NCI-H526 treated with DMSO at 0.1 percent for 48 hours (cell line): ENCODE results near the gene ARMC9.

Source experiments
- DNase-seq: peaks from one replicate; lab custom pipeline; 2025; lab: John Stamatoyannopoulos, UW

ARMC9 gene

GRCh38 chr2:231317579-231317978, 119.1 kb downstream of the ARMC9 start:
- DNase-seq: no peak

- DNase-seq: no peak
Measured at GRCh38 chr2:231318436-231318835, 120.0 kb downstream of the ARMC9 start.

- no peak for DNase-seq
Measured at GRCh38 chr2:231318954-231319353, 120.5 kb downstream of the ARMC9 start.

DNA sequence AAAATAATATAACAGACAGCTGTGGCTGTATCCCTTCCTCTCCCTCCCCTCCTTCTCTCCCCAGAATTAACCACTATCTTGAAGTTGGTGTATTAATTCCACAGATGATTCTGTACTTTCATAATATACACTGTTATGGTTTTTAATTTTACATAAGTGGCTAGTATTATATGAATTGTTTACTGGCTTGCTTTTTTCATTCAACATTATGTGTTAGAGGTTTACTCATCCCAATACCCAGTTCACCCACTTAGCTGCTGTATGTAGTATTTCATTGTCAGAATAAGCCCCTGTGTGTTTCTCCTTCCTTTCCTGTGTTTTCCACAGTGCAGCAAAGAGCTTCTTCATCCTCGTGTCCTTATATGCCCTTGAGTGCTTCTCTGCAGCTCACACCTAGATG, 121.4 kb downstream of the ARMC9 start:
- no peak for DNase-seq

GRCh38 chr2:231321021-231321420, 122.6 kb downstream of the ARMC9 start:
- no peak for DNase-seq

DNA sequence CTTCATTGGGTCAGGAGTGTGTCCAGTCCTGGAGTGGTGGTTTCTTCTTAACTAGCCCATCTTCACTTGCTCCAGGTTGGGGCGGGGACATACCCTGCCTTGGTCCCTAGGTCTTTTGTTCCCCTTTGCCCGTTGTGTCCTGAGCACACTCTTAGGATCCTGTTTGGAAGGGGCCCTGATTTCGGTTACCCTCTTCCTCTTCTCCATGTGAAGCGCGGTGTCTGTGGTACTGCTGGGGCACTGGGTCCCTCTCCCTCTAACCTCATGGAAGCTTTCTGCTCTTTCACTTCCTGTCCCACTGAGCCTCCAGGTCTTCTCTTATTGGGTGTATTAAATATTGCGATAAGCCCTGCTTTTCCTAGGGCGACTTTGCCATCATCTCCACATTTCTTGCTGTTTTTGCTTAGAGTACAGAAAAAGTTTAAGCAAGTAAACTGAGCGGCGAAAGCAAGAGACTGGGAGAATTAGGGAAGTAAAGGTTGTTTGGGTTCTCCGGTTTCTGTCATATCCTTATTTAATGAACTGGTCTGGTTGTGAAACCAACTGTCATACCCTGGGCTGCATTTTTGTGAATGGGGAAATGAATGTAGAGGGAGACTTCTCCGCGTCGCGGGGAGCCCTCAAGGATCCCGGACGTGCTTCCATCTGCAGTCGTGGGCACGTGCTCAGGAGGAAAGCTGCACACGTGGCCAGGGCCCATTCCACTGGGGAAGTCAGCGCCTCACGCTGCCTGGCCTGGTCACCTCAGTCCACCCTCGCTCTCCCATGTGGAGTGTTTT, 123.3 kb downstream of the ARMC9 start:
- DNase-seq: no peak

DNA sequence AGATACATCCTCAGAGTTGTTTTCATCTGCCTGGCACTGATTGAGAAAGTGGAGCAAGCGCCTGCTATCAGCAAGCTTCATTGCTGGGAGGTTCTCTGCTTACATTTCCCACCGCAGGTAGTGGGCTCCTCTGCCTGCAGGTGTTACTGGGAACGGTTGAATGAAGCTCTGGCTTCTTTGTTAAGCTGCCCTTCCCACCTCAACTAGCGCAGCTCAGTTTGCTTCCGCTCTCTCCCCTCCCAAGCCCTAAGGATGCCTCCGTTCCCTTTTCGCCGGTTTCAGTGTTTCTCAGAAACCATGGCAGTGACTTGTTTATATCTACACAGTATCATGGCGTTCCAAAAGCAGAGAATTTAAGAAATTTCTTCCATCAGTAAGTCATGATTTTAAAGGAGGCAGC, 124.9 kb downstream of the ARMC9 start:
- DNase-seq: no peak

GRCh38 chr2:231325826-231326225, 127.4 kb downstream of the ARMC9 start:
- DNase-seq: no peak

DNA sequence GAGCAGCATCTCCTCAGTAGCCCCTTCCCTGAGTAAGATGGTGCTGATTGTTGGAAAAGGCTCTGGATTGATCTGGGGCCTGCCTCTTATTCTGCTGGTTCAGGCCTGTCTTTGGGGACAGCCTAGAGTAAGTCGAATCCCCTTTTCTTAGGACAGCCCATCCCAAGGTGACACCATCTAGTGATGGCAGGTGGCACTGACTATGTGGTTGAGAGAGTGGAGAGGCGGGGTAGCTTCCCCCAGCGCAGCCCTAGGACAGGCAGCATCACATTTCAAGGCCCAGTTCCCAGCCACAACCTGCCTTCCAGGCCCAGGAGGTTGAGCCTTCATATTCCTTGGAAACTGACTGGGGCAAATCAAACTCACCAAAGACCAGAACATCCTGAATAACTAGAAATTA, 128.0 kb downstream of the ARMC9 start:
- no peak for DNase-seq

DNA sequence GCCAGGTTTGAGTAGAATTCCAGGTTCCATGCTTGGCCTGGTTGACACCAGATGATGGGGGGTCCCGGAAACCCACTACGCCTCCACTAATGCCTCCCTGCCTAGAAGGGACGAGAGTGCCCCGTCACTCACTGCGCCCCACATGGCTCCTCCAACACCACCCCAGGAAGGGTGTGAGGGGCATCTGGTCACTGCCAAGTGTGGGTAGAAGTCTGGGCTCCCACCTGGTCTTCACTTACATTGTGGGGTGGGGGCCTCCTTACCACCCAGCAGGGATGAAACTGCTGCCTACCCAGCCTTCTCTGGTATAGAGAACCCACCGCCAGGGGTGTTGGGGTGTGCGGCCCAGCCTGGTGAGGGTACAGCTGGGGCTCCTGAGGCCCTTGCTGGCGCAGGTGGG, 131.9 kb downstream of the ARMC9 start:
- no peak for DNase-seq

GRCh38 chr2:231331533-231331932, 133.1 kb downstream of the ARMC9 start:
- DNase-seq: no peak

DNA sequence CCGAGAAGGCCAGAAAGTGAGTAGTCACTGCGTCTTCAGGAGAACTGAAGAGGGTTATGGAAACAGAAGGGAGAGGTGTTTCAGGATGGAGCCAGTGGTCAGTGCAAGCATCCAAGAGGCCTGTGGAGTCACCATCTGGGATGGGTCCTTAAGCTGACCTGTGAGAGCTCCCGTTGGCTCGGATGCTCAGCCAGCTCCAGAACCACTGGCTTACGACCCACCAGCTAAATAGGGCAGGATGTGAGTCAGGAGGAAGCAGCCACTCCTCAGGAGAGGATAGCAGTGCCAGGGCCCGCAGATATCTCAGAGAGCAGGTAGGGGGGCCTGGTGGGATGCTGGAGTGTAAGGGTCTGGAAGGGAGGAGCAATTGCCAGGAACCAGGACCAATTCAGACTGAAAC, 134.0 kb downstream of the ARMC9 start:
- DNase-seq: no peak

DNA sequence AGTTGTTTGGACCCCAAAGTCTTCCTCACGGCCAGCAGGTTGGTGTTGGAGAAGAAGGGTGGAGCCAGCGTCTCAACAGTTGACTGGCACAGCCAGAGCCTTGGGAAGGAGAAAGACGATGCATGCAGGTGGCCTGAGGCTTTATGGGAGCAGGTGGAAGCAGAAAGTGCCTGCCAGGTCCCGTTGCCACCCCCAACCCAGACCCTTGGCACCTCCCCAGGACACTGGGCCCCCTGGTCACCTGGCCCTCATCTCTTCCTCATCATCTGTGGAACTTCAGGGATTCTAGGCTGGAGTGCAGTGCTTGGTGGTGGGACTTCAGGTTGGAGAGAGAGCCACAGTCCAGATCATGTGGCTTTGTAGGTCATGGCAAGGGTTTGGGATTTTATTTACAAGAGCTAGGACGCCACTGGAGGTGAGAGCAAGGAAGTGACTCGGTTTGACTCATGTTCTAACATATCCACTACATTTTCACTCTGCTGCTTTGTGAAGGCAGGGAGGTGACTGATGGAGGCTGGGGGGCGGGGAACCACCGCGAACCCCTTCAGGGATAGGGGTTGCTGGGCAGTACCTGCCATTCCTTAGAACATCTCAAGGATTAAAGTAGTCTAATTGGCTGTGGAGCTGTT, 134.6 kb downstream of the ARMC9 start:
- no peak for DNase-seq

DNA sequence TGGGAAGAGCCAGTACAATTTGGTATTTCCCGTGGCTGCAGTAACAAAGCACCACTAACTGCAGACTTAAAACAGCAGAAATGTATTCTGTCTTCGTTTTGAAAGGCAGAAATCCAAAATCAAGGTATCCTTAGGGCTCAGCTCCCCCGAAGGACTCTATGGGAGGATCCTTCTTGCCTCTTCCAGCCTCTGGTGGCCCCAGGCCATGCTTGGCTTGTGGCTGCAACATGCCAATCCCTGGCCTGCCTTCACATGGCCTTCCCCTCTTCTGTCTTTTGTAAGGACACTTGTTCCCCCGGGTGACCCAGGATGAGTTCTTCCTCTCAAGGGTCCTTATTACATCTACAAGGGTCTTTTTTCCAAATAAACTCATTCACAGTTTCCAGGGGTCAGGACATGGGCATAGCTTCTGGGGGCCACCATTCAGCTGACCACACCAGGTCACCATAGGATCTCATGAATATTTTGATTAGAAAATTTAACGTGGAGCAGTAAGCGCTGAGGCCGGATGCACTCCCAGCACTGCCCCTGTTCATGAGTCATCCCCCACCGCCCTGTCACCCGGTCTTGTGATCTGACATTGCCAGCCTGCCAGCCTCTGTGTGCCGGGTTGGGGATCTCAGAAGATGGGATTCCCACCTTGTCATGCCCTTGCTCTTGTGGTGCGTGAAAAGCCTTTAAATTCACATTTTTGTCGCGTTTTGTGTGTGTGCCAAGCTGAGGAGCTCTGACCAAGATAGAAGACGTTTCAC, 135.9 kb downstream of the ARMC9 start:
- no peak for DNase-seq

DNA sequence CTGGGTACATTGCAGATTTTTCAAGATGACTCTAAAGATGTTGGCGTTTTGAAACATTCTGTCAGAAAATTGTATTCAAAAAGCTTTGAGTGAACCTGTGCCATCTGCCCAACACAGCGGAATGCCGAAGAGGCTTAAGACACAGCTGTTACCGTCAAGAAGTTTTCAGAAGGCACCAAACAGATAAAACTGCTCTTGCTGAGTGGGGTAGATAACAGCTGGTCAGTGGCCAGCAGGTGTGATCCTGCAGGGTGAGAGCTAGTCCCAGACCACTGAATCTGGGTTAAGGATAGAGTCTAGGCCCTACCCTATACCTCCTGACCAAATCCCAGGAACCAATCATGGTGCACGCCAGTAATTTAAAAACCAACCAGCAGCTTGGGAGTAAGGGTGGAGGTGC, 136.6 kb downstream of the ARMC9 start:
- DNase-seq: no peak

DNA sequence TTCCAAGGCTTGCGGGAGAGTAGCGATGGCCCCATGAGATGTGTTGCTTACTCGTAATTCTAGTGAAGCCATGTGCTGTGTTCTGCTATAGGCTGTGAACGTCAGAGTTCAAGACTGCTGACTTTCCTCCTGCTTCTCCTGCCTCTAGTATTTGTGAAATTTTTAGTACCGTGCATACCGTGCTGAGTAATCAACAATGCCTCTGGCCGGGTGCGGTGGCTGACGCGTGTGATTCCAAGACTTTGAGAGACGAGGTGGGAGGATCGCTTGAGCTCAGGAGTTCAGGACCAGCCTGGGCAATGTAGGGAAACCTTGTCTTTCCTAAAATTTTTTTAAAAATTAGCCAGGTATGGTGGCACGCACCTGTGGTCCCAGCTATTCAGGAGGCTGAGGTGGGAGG, 137.2 kb downstream of the ARMC9 start:
- no peak for DNase-seq

- DNase-seq: no peak
Measured at GRCh38 chr2:231336236-231336635, 137.8 kb downstream of the ARMC9 start.

DNA sequence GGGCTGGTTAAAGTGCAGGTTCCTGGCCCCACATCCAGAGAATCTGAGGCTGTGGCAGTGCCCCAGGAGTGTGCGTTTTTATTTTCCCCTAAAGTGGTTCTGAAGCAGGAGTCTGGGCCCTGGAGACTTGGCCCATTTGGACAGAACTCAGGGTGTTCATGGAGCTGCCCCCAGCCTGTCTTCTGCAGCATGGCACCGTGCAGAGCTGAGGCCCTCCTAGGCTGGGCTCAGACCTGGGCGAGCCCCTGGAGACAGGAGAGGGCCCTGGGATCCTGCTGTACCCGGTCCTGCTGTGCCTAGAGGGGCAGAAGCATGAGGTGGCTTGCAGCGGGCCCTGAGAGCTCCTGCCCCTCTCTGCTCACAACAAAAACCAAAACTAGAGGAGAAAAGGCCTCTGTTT, 138.3 kb downstream of the ARMC9 start:
- no peak for DNase-seq

DNA sequence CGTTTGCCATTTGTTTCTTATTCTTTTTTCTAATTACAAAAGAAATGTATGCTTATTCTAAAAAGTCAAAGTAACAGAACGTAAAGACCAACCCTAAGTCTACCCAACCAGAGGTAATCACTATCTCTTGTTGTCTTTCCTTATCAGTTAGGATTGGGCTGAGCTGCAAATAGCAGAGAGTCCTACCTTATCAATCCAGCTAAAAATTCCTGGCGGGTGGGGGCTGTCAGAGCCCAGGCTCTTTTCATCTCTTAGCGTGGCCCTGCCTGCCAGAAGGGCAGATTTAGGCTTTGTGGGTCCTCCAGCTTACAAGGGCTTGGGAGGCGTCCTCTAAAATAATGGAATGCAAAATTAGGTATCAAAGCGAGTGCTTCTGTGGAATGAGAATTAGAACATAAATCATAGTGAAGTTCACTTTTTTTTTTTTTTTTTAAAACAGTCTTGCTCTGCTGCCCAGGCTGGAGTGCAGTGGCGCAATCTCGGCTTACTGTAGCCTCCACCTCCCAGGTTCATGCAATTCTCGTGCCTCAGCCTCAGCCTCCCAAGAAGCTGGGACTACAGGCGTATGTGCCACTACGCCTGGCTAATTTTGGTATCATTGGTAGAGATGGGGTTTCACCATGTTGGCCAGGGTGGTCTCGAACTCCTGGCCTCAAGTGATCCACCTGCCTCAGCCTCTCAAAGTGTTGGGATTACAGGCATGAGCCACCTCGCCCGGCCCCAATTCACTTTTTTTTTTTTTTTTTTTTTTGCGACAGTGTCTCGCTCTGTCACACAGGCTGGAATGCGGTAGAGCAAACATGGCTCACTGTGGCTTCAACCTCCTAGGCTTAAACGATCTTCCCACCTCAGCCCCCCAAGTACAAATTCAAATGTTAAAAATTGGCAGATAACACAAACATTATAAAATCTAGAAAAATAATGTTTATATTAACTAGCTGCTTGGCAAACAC, 139.7 kb downstream of the ARMC9 start:
- no peak for DNase-seq

- no peak for DNase-seq
Measured at GRCh38 chr2:231339316-231339715, 140.9 kb downstream of the ARMC9 start.

DNA sequence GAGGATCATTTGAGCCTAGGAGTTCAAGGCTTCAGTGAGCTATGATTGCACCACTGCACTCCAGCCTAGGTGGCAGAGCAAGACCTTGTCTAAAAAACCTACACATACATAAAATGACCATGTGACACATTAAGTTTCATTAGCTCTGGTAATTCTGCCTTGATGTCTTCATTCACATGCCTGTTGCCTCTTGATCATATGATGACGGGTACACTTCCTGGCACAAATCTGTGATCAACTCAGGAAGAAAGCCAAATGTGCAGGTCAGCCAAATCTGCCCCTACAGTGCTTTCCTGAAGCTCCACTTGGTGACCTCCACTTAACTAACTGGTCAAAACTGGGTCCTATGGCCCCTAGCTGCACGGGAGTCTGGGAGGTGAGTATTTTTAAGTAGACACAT, 142.7 kb downstream of the ARMC9 start:
- DNase-seq: no peak
